Measurements from ENCODE around the gene CD6.

DNA sequence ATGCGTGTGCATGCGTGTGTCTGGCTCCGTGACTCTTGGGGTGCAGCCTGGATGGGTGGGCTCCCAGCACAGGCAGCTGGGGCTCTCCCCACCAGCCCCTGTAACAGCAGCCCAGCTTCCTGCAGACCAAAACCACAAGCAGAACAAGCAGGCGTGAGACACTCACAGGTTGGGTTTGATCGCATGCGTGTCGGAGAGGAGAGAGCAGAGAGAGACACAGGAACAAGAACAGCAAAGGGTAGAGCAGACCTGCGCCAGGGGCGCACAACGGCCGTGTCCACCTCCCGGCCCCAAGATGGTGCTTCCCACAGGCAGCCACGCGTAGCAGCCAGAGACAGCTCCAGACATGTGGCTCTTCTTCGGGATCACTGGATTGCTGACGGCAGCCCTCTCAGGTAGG, at the start of gene CD6:
- no peak for TF ChIP-seq GATA3 (IDR thresholded peaks at IDR 0.05; ENCODE audit: low read depth, low read length)
- no peak for TF ChIP-seq GATA2 (IDR thresholded peaks at IDR 0.05; ENCODE audit: low read depth, low read length)
